Gastroesophageal sphincter (tissue), 3 donors: ENCODE results near the gene CCDC91.
A peak's percentile ranks its signal among the peaks of the same experiment; 100 is the strongest.

Experiments
- CTCF ChIP-seq, 4 experiments: fragments of 200-600 bp in 2 of 4; fragments of 450-650 bp in 2 of 4; sonication (generic) in 1 of 4; IDR thresholded peaks; one replicate each; pipeline ENCODE4 v1.5.1; 2017 to 2019; ENCODE audit warnings: antibody characterized with exemption in 4 of 4, mild to moderate bottlenecking in 2 of 4, moderate library complexity in 2 of 4
- EP300 ChIP-seq: sonication (generic); formaldehyde crosslinking; IDR thresholded peaks from one replicate; pipeline ENCODE4 v1.6.1; 2017; ENCODE audit warnings: antibody characterized with exemption, mild to moderate bottlenecking
- POLR2AphosphoS5 ChIP-seq: sonication (generic); formaldehyde crosslinking; IDR thresholded peaks from one replicate; pipeline ENCODE4 v1.6.1; 2017; ENCODE audit warnings: antibody characterized with exemption

GRCh38 chr12:28172434-28173030 lies 17.7 kb upstream of the CCDC91 start:
- TF ChIP-seq EP300 (no peak), CTCF (IDR thresholded peaks at IDR 0.05) (peak in 2 of 4 experiments; percentile 11 to 42), POLR2AphosphoS5 (no peak)
